AG10803 (cell line): ENCODE data around the gene TRAT1.
"Not testable (repeated sequence)": the region's sequence is repeated elsewhere in the genome, so short reads cannot be mapped to it uniquely, and the experiment has no call there.

Source experiments
- DNase-seq: peaks from one replicate; pipeline ENCODE4 v3.0.0; 2010; ENCODE audit warnings: low read depth
- H3K4me3 ChIP-seq: 2 replicates; pipeline ENCODE4 v1.5.1; 2011; ENCODE audit warnings: mild to moderate bottlenecking, low read length, control low read depth
- CTCF ChIP-seq: conservative IDR thresholded peaks from 2 replicates; pipeline ENCODE4 v1.5.1; 2011; ENCODE audit warnings: mild to moderate bottlenecking, low read length, control low read depth, inconsistent platforms

Gene TRAT1

GRCh38 chr3:108806316-108806715, 16.3 kb upstream of the TRAT1 start:
- no peak overlapping the region for H3K4me3 ChIP-seq
- no peak for TF ChIP-seq CTCF
- no peak for DNase-seq

GRCh38 chr3:108818404-108818803, 4.2 kb upstream of the TRAT1 start:
- TF ChIP-seq CTCF, result no peak
- no peak for DNase-seq
- no peak overlapping the region for H3K4me3 ChIP-seq

- DNase-seq, result no peak
- no peak overlapping the region for H3K4me3 ChIP-seq
- no peak for TF ChIP-seq CTCF
Observed at GRCh38 chr3:108820586-108820985, 2.0 kb upstream of the TRAT1 start.

- no peak for DNase-seq
- TF ChIP-seq CTCF, result no peak
- H3K4me3 ChIP-seq, result no peak overlapping the region
Observed at GRCh38 chr3:108823227-108823626, 641 bp downstream of the TRAT1 start.

- H3K4me3 ChIP-seq, DNase-seq: not testable (repeated sequence)
Observed at GRCh38 chr3:108823803-108824202, 1.2 kb downstream of the TRAT1 start.

GRCh38 chr3:108826309-108827187, 4.0 kb downstream of the TRAT1 start:
- no peak overlapping the region for H3K4me3 ChIP-seq
- TF ChIP-seq CTCF, result no peak
- DNase-seq, result no peak

GRCh38 chr3:108830381-108830780, 7.8 kb downstream of the TRAT1 start:
- no peak for DNase-seq
- TF ChIP-seq CTCF, result no peak
- no peak overlapping the region for H3K4me3 ChIP-seq
